Muscle of leg (tissue), 11 donors: ENCODE results near the gene FAT4. TPM values are rescaled to one million over a fixed set of nuclear protein-coding genes. Genes with fewer than 3 reads are reported as not detected.

Source experiments
- DNase-seq: peaks from one replicate; pipeline ENCODE4 v3.0.0; 2013
- H3K27ac ChIP-seq: one replicate; pipeline ENCODE4 v1.5.1; 2013; ENCODE audit warnings: mild to moderate bottlenecking, low read length, control low read depth
- H3K27me3 ChIP-seq: one replicate; pipeline ENCODE4 v1.6.1; 2013; ENCODE audit warnings: low read length; ENCODE audit not compliant: control insufficient read depth, insufficient read depth
- H3K36me3 ChIP-seq: one replicate; pipeline ENCODE4 v1.6.1; 2013; ENCODE audit warnings: low read length; ENCODE audit not compliant: control insufficient read depth, insufficient read depth
- H3K4me1 ChIP-seq: one replicate; pipeline ENCODE4 v1.6.1; 2013; ENCODE audit warnings: low read length; ENCODE audit not compliant: control insufficient read depth, insufficient read depth
- H3K4me3 ChIP-seq: one replicate; pipeline ENCODE4 v1.5.1; 2013; ENCODE audit warnings: low read length, control low read depth
- H3K9me3 ChIP-seq: replicated peaks from 2 replicates; pipeline ENCODE4 v1.6.1; 2013; ENCODE audit warnings: low read depth, low read length; ENCODE audit not compliant: control insufficient read depth
- whole genome bisulfite sequencing: methylation state at CpG from one replicate; pipeline ENCODE4 v1.1.5; 2013; ENCODE audit warnings: missing lambda C conversion rate; ENCODE audit not compliant: insufficient coverage; 5-methylcytosine and 5-hydroxymethylcytosine counted together
- polyA plus RNA-seq, 8 donors: library from polyadenylated mRNA; unstranded; fragments of 120-200 nt; gene quantifications; one replicate each; pipeline versions ENCODE4 v1.2.1 to v1.2.3, GENCODE V29; 2013; ENCODE audit warnings: inconsistent platforms in 1 of 8, low replicate concordance in 1 of 8; ENCODE audit not compliant: insufficient read length in 8 of 8, insufficient read depth in 1 of 8
- total RNA-seq: library from RNA; stranded (reverse); fragments of 120-200 nt; gene quantifications from one replicate; pipeline ENCODE4 v1.2.4, GENCODE V29; 2013

FAT4 gene
- total and polyA plus RNA-seq, 9 donors: 9.5 to 45.4 (median 19.2) TPM

GRCh38 chr4:125359960-125360634 lies 45.3 kb downstream of the FAT4 start:
- H3K27me3 ChIP-seq: no peaks in the 10 kb centered on the region
- H3K4me1 ChIP-seq: no peaks in the 10 kb centered on the region
- WGBS: 73% methylated on average over 3 of the region's 8 CpGs
- DNase-seq: no peak
- H3K9me3 ChIP-seq: no peaks in the 10 kb centered on the region
- no peaks in the 10 kb centered on the region for H3K36me3 ChIP-seq
- no peak overlapping the region for H3K4me3 ChIP-seq
- H3K27ac ChIP-seq: no peak overlapping the region

DNA sequence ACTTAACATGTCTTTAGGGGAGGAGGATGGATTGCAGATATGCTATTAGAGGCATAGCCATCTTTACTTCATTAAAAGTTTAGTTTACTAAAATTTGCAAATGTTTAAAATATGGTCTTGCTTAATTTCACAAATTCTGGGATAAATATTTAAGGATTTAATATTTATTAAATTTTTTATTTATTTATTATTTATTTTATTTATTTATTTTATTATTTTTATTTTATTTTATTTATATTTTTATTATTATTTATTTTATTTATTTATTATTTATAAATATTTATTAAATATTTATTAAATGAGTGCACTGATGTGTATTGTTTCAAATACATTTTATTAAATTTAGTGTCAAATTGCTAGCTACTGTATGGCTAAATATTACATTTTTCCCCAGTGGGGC lies 46.0 kb downstream of the FAT4 start:
- H3K4me1 ChIP-seq: no peaks in the 10 kb centered on the region
- H3K27ac ChIP-seq: no peak overlapping the region
- no peak overlapping the region for H3K4me3 ChIP-seq
- no peaks in the 10 kb centered on the region for H3K27me3 ChIP-seq
- H3K9me3 ChIP-seq: no peaks in the 10 kb centered on the region
- H3K36me3 ChIP-seq: no peaks in the 10 kb centered on the region
- no peak for DNase-seq
